NCI-H1694 (cell line): ENCODE measurements around the gene PTGER4.
"Not testable (repeated sequence)": the region's sequence is repeated elsewhere in the genome, so short reads cannot be mapped to it uniquely, and the experiment has no call there.

Experiments
- DNase-seq: peaks from one replicate; lab custom pipeline; 2025; lab: John Stamatoyannopoulos, UW

Gene PTGER4

DNA sequence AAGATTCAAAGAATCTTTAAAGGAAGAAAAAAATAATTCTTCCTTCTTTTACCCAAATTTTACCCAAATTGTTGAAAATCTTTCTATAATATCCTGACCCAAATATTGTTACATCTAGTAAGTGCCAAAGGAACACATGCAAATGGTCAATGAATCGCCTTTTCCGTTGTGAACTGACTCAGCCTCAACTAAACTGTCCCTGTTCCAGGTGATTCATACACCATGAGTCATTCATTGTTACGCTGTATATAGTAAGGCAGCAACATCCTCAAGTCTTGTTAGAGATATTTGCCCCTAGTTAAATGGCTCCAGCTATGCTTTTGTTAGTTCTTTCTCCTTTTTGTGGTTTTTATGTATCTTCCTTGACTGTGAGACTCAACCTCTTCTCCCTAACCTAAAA lies 9.7 kb downstream of the PTGER4 start:
- no peak for DNase-seq

- no peak for DNase-seq
Observed at GRCh38 chr5:40690267-40690666, 10.6 kb downstream of the PTGER4 start.

GRCh38 chr5:40691894-40692293 lies 12.2 kb downstream of the PTGER4 start:
- DNase-seq, result no peak

GRCh38 chr5:40694433-40694832 lies 14.7 kb downstream of the PTGER4 start:
- DNase-seq, result no peak

DNA sequence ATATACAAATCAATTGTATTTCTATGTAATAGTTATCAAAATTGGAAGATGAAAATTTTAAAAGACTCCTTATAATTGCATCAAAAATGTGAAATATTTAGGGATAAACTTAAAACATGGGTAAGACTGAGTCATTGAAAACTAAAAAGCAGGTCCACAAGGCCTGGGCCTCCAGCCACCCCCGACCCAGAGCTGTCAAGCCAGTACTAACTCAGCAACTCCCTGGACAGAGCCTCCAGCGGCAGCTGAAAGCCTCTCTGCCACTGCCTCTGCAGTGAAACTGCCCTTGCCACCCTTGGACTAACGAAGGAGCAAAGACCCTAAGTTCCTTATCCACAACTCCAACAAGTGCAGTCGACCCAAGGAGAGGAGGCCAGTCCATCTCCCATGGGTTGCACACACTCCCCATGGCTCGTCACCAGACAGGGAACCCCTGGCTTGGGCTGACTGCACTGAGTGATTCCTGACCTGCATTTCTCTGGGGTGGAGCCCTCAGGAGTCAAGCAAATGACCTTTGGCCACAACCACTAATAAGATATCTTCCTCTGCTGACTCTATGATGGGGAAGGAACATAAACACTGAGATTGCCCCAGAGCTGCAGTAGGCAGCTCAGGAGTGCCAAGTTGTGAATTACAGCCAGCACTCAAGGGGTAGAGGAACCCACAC lies 20.5 kb downstream of the PTGER4 start:
- no peak for DNase-seq

- not testable (repeated sequence) for DNase-seq
Observed at GRCh38 chr5:40702027-40702426, 22.3 kb downstream of the PTGER4 start.

GRCh38 chr5:40705484-40705883 lies 25.8 kb downstream of the PTGER4 start:
- not testable (repeated sequence) for DNase-seq

GRCh38 chr5:40710575-40710974 lies 30.9 kb downstream of the PTGER4 start:
- not testable (repeated sequence) for DNase-seq

GRCh38 chr5:40714001-40714400 lies 34.3 kb downstream of the PTGER4 start:
- DNase-seq, result no peak

- DNase-seq, result no peak
Observed at GRCh38 chr5:40716000-40716399, 36.3 kb downstream of the PTGER4 start.

- no peak for DNase-seq
Observed at GRCh38 chr5:40716590-40716989, 36.9 kb downstream of the PTGER4 start.

- no peak for DNase-seq
Observed at GRCh38 chr5:40717281-40717680, 37.6 kb downstream of the PTGER4 start.

DNA sequence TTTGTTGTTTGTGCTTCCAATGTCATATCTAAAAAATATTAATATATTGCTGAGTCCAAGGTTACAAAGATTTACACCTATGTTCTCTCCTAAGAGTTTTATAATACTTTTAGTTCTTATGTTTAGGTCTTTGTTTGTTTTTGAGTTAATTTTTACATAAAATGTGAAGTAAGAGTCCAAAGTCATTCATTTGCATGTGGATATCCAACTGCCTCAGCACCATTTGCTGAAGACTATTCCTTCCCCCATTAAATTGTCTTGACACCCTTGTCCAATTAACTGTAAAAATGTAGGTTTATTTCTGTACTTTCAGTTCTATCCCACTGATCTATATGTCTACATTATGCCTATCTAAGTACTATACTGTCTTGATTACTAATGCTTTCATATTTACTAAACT lies 40.4 kb downstream of the PTGER4 start:
- DNase-seq, result no peak

DNA sequence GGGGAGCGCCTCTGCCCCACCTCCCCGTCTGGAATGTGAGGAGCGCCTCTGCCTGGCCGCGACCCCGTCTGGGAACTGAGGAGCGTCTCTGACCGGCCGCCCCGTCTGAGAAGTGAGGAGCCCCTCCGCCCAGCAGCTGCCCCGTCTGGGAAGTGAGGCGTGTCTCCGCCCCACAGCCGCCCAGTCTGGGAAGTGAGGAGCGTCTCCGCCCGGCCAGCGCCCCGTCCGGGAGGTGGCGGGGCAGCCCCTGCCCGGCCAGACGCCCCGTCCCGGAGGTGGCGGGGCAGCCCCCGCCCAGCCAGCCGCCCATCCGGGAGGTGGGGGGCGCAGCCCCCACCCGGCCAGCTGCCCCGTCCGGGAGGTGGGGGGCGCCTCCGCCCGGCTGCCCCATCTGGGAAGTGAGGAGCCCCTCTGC lies 42.8 kb downstream of the PTGER4 start:
- not testable (repeated sequence) for DNase-seq

GRCh38 chr5:40733434-40733833 lies 53.7 kb downstream of the PTGER4 start:
- DNase-seq, result no peak

- DNase-seq, result no peak
Observed at GRCh38 chr5:40733879-40734563, 54.3 kb downstream of the PTGER4 start.

- DNase-seq, result no peak
Observed at GRCh38 chr5:40734986-40735385, 55.3 kb downstream of the PTGER4 start.

GRCh38 chr5:40735609-40736008 lies 55.9 kb downstream of the PTGER4 start:
- no peak for DNase-seq

- peak; percentile 49 for DNase-seq
Observed at GRCh38 chr5:40736103-40736875, 56.6 kb downstream of the PTGER4 start.

GRCh38 chr5:40738502-40738901 lies 58.8 kb downstream of the PTGER4 start:
- no peak for DNase-seq
